ENCODE data around the gene DSN1.

The DSN1 gene

GRCh38 chr20:36795691-36796090, 22.1 kb upstream of the DSN1 start:
- DNase-seq (ENCODE audit: low read depth, low spot score): no peak

DNA sequence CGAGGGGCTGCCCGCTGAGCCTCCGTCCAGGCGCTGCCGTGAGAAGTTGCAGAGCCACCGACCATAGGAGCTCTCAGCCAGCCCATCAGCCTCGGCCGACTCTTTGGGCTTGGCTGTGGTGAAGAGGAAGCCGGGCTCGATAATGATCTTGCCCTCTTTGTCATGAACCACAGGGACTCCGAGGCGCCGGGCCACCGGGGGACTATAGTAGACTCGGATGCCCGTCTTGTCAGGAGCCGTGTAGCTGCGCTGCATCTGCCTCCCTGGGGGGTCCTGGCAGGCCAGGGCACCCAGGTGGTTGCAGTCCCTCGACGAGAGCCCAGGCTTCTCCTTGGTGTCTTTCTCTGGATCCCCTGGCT, 20.5 kb upstream of the DSN1 start:
- DNase-seq (ENCODE audit: low read depth, low spot score): no peak

DNA sequence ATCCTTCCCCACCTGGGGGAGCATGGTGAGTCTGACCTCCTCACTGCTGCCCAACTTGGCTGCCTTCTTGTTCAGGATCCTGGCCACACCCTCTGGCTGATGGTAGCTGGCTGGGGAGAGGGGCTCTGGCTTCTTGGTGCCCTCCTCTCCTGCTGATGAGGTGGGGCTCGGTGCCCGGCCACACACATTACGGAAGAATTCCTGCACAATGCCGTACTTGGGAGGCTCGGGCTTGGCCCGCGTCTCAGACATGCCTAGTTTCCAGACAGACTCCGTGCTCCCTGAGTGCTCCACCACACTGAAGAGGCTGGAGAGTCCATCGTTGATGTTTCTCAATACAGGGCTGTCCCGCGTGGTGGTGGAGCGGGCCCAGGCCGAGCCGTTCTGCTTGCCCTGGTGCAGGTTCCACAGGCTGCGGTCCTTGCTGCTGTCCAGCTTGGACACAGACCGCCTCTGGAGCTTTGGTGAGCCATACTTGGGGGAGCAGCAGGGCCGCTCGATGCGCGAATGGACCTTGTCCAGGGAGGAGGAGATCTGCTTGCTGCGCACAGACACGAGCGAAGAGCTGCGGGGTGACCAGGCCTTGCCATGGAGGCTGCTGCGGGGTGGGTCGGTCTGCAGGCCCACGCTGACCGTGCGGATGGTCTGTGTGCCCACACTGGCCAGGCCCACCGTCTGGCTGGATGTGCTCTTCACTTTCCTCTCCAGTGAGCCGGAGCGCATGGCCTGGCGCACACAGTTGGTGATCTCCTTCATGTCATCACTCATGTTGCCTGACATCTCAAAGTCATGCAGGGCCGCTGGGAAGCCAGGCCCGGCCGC, 19.9 kb upstream of the DSN1 start:
- no peak for DNase-seq (ENCODE audit: low read depth, low spot score)

- DNase-seq (ENCODE audit: low read depth, low spot score): peak; percentile 95
These were observed 18.9 kb upstream of the DSN1 start for GRCh38 chr20:36792422-36792821.

DNA sequence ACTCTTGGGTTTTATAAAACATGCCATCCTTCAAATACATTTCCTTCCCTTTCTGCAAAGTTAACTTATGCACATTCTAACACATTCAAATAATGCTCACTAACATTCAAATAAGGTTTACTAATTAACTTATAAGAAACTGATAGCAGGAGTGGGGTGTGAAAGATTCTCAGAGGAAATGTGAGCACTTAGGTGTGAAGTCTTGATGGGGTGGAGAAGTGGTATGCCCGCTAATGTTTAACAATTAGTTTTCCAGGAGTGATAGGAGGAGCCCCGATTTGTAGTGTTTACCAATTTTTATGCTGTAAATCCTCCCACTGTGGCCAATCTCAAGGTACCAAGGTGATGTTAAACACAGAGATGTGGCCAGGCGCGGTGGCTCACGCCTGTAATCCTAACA, 18.3 kb upstream of the DSN1 start:
- DNase-seq (ENCODE audit: low read depth, low spot score): no peak

DNA sequence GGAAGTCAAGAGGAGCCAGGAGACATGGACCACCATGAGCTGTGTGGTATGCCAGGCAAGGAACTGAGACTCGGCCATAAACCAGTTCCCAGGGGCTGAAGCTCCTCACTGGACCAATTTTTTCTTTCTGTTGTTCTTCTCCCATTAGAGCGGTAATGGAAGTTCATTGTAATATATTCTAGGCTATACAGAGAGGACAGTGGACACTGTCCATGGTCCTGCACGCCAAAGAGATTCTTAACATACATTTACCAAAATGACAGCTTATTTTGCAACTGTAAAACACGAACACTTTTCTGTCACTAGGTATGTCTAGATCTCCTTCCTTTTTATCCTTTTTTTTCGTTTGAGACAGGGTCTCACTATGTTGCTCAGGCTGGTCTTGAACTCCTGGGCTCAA, 13.1 kb upstream of the DSN1 start:
- no peak for DNase-seq (ENCODE audit: low read depth, low spot score)

DNA sequence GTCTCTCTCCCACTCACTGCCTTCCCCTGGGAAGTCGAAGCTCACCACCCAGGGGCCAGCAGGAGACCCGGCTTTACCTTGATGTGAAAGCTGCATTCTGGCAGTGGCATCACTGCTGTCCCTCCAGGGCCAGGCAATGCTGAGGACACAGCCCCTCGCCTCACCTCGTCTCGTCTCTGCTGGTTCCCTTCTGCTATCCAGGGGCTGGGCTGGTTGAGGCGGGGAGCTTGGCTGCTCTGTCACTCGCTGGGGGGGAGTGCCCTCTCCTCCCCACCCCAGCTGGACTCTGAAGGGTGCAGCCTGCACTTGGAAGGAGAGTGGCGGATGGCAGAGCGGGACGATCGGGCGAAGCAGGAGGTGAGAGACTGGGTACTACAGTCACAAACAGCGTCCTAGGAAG, 12.7 kb upstream of the DSN1 start:
- DNase-seq (ENCODE audit: low read depth, low spot score): no peak

- no peak for DNase-seq (ENCODE audit: low read depth, low spot score)
These were observed 11.7 kb upstream of the DSN1 start for GRCh38 chr20:36785308-36785707.

- DNase-seq (ENCODE audit: low read depth, low spot score): no peak
These were observed 11.3 kb upstream of the DSN1 start for GRCh38 chr20:36784900-36785299.

- no peak for DNase-seq (ENCODE audit: low read depth, low spot score)
These were observed 10.6 kb upstream of the DSN1 start for GRCh38 chr20:36784116-36784515.

DNA sequence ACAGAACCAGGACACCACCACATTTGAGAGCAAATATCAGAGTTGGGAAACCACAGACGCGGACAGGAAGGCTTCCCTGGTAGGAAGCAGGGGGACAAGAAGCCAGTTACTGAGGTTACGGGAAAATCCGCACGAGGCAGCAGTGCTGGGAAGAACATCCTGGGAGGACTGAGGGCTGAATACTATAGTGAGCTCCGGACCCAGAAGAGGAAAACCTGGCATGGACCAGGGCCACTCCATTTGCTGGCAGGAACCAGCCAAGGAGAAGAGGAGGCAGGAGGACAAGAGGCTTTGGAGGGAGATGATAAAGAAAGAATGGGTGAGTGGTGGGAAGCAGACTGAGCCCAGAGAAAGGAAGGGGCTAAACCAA, 6.1 kb upstream of the DSN1 start:
- no peak for DNase-seq (ENCODE audit: low read depth, low spot score)

DNA sequence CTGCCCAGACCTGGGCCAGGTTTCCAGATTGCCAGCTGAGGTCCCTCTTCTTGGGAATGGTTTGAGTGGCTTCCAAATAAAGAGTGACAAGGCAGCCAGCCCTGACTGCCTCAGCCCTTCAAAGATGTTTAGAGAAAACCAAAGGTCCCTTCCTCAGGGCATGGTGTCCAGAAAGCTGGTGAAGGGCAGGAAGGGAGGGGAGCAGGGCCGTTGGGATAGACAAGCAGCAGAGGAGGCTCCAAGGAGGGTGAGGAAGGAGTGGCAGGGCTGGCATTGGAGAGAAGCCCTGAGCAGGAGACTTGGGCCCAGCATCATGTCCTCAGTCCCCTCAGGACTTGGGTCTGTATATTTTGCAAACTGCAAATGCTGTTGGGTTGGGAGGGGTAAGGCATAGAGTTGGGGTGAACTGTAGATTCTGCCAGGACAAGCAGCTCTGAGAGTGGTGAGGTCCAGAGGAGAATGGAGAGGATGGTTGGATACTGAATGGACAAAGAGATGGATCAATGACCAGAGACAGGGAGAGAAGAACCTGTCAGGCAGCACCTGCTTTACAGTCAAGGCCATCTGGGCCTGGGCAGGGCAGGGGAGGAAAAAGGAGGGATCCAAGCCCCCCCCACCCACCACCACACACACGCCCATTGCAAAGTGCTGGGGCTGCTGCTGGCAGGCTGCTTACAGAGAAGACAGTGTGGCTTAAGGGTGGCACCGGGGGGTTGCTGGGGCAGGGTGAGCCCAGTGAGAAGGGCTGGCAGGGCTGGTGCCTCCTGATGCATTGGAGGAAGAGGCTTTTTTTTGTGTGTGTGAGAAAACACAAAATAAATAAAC, 5.5 kb upstream of the DSN1 start:
- DNase-seq (ENCODE audit: low read depth, low spot score): no peak

DNA sequence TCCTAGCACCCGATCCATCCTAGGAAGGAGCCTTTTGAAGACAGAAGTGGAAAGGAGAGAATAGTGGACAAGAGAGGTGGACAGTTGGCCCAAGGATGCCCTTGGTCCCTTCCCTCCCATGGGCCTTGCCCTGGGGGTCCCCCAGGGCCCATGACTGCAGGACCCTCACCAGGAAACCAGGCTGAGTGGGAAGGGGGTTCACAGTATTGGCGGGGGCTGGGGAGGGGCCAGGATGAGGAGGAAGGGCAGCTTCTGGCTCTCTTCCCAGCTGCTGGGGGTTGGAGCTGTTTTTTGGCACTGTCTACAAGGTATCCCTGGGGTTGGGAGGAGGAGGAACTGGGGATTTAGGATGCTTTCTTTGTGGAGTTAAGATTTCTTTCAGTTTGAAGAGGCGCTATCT, 4.0 kb upstream of the DSN1 start:
- no peak for DNase-seq (ENCODE audit: low read depth, low spot score)

GRCh38 chr20:36777167-36777566, 3.6 kb upstream of the DSN1 start:
- no peak for DNase-seq (ENCODE audit: low read depth, low spot score)

- DNase-seq (ENCODE audit: low read depth, low spot score): no peak
These were observed 2.3 kb upstream of the DSN1 start for GRCh38 chr20:36775826-36776225.

DNA sequence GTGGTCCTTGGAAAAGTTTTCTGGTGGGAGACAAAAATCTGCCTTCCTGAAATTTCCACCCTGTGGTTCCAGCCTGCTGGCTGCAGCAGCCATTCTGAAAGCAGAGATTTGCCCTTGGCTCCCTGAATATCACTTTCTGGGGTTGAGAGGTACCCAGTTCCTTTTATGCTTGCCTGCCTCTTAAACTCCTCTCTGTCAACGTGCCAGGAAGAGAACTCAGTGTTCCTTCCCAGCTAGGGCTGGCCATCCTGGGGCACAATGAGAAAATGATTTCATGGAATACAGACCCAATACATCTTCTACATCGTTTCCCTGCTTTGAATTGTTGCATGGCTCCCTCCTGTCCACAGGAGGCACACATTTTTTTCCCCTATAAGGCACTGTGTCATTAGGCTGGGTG, 1.6 kb upstream of the DSN1 start:
- DNase-seq (ENCODE audit: low read depth, low spot score): no peak

DNA sequence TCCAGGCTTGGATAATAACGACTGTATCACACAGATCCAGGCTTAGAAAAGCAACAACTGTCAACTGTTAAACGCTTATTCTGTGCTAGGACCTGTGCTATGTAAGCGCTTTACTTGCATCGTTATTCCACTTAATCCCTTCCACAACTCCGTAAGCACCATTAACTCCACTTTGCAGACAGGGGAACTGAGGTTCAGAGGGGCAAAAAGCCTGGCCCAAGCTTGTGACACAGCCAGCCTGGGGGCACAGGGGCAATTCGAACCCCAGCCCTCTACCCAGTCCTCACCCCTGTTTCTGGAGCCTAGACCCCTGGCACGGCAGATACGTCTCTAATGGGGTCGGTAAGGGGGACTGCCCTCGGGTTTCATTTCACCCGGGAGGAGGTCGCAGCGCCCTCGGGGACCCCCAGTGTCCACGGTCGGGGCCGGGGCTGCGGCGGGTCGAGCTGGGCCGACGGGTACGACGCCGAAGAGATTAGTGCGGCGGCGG, 411 bp downstream of the DSN1 start:
- DNase-seq (ENCODE audit: low read depth, low spot score): peak; percentile 9

DNA sequence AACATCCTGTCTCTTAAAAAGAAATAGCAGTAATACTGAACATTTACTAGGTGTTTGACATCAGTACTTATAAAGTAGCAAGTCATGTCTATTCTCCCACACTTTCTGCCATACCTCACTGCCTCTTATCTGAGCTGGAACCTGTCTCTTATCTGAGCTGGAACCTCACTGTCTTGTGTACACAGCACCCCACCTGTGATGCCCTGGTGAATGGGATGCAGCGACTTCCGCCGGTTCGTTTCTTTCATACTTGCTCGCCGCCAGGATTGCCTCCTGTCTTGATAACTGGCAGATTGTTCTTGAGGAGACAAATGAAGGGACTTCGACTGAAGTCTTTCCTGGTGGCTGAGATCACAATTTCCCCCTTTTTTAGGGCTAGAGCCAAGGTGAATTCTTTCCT, 2.9 kb downstream of the DSN1 start:
- no peak for DNase-seq (ENCODE audit: low read depth, low spot score)

DNA sequence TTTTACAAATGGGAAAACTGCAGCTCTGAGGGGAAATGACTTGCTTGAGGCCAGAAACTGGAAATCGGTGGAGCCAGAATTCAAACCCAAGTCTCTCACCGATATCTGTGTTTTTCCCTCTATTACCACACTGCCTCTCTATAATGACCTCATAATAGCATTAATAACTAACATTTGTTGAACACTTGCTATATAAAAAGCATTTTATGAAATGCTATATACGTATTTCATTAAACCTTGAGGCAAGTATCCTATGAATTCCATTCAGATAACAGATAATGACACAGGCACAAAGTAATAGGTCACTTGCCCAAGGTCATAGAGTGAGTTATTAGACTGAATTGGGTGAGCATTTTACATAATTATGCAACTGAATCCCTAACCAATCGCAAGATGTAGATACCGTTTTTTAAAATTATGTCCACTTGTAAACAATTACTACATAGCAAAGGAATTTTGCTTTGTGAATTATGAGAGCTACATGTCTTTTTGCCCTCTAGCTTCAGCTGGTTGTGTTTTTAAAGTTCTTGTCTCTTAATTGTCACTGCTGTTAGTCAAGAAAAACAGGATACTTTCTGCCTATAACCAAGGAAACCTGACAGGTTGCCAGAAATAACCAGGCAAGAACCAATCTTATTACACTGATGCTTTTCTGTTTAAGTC, 4.7 kb downstream of the DSN1 start:
- peak; percentile 39 for DNase-seq (ENCODE audit: low read depth, low spot score)

GRCh38 chr20:36761125-36761524, 12.4 kb downstream of the DSN1 start:
- DNase-seq (ENCODE audit: low read depth, low spot score): no peak

- no peak for DNase-seq (ENCODE audit: low read depth, low spot score)
These were observed 12.9 kb downstream of the DSN1 start for GRCh38 chr20:36760647-36761046.

- DNase-seq (ENCODE audit: low read depth, low spot score): no peak
These were observed 15.3 kb downstream of the DSN1 start for GRCh38 chr20:36758276-36758675.

DNA sequence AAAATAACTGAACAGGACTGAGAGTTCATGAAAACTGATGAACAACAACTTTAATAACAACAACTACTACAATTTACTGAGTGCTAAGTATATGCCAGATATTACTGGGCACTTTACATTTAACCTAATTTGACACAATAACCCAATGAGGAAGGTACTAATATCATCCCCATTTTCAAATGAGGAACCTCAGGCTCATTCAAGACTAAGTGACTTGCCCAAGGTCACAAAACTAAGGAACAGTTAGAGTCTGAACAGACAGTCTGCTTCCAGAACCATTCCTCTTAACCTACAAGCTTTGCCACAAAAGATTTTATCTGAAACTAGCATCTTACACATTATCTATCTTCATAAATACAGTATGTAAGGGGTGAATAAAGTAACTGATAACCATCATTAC, 17.1 kb downstream of the DSN1 start:
- DNase-seq (ENCODE audit: low read depth, low spot score): no peak

All from astrocyte of the hippocampus (primary cell).